Upper lobe of left lung (tissue), 4 donors: ENCODE results near the gene WIPF2.

Experiments
- CTCF ChIP-seq, 6 experiments: fragments of 450-650 bp in 4 of 6; fragments of 200-600 bp in 2 of 6; sonication (generic) in 2 of 6; IDR thresholded peaks; one replicate each; pipeline ENCODE4 v1.5.1; 2016 to 2019; ENCODE audit warnings: antibody characterized with exemption in 6 of 6
- POLR2A ChIP-seq, 4 donors: fragments of 450-650 bp; IDR thresholded peaks; one replicate each; pipeline ENCODE4 v1.5.1; 2016 to 2017; ENCODE audit warnings: antibody characterized with exemption in 4 of 4, mild to moderate bottlenecking in 2 of 4

- TF ChIP-seq CTCF (IDR thresholded peaks at IDR 0.05) (no peak), POLR2A (IDR thresholded peaks at IDR 0.05) (no peak)
Measured at GRCh38 chr17:40312131-40312731, 93.1 kb downstream of the WIPF2 start.
